Activated naive CD4-positive, alpha-beta T cell treated with anti-CD3 and anti-CD28 coated beads, Interleukin-2, amount 10 ng/mL, durations not matched to agents 7 days and 5 days (primary cell): ENCODE measurements around the gene FCGR1A.
A peak's percentile ranks its signal among the peaks of the same experiment; 100 is the strongest.
"Not testable (repeated sequence)": the region's sequence is repeated elsewhere in the genome, so short reads cannot be mapped to it uniquely, and the experiment has no call there.

Experiments
- CTCF ChIA-PET: fragments of 350-600 bp; sonication (Branson Sonifier 250); formaldehyde crosslinking; loops from one replicate; lab custom pipeline; 2021; ENCODE audit warnings: antibody characterized with exemption; lab: Charles Lee
- DNase-seq: peaks from one replicate; pipeline ENCODE4 v3.0.0-alpha.2; 2020
- H3K27ac Mint-ChIP-seq: one replicate; pipeline ENCODE4 v1.8.0; 2021; ENCODE audit warnings: mild to moderate bottlenecking, moderate library complexity, mixed read lengths
- H3K27me3 Mint-ChIP-seq: one replicate; pipeline ENCODE4 v1.8.0; 2021; ENCODE audit warnings: mild to moderate bottlenecking, mixed read lengths
- H3K36me3 Mint-ChIP-seq: one replicate; pipeline ENCODE4 v1.8.0; 2021; ENCODE audit warnings: mixed read lengths
- H3K4me1 Mint-ChIP-seq: one replicate; pipeline ENCODE4 v1.8.0; 2021; ENCODE audit warnings: mixed read lengths
- H3K4me3 Mint-ChIP-seq: one replicate; pipeline ENCODE4 v1.8.0; 2021; ENCODE audit warnings: mild to moderate bottlenecking, moderate library complexity, mixed read lengths
- H3K9me3 Mint-ChIP-seq: one replicate; pipeline ENCODE4 v1.8.0; 2021; ENCODE audit warnings: mixed read lengths

The FCGR1A gene

GRCh38 chr1:149764087-149764800 is 18.2 kb upstream of the FCGR1A start:
- H3K27ac Mint-ChIP-seq, H3K4me1 Mint-ChIP-seq, H3K27me3 Mint-ChIP-seq, H3K9me3 Mint-ChIP-seq, H3K4me3 Mint-ChIP-seq, H3K36me3 Mint-ChIP-seq, DNase-seq, CTCF ChIA-PET: not testable (repeated sequence)

- H3K27ac Mint-ChIP-seq, DNase-seq, H3K27me3 Mint-ChIP-seq, H3K4me3 Mint-ChIP-seq, H3K4me1 Mint-ChIP-seq, CTCF ChIA-PET, H3K36me3 Mint-ChIP-seq, H3K9me3 Mint-ChIP-seq: not testable (repeated sequence)
Observed at GRCh38 chr1:149766241-149766640, 16.3 kb upstream of the FCGR1A start.

- H3K27me3 Mint-ChIP-seq, H3K36me3 Mint-ChIP-seq, H3K9me3 Mint-ChIP-seq, H3K4me1 Mint-ChIP-seq, H3K27ac Mint-ChIP-seq, CTCF ChIA-PET, DNase-seq, H3K4me3 Mint-ChIP-seq: not testable (repeated sequence)
Observed at GRCh38 chr1:149769216-149769615, 13.3 kb upstream of the FCGR1A start.

- H3K27ac Mint-ChIP-seq, H3K4me1 Mint-ChIP-seq, DNase-seq, H3K9me3 Mint-ChIP-seq, H3K4me3 Mint-ChIP-seq, H3K27me3 Mint-ChIP-seq, CTCF ChIA-PET, H3K36me3 Mint-ChIP-seq: not testable (repeated sequence)
Observed at GRCh38 chr1:149770661-149771060, 11.8 kb upstream of the FCGR1A start.

GRCh38 chr1:149771653-149772425 is 10.7 kb upstream of the FCGR1A start:
- H3K27ac Mint-ChIP-seq, H3K36me3 Mint-ChIP-seq, H3K4me1 Mint-ChIP-seq, H3K4me3 Mint-ChIP-seq, CTCF ChIA-PET, DNase-seq, H3K9me3 Mint-ChIP-seq, H3K27me3 Mint-ChIP-seq: not testable (repeated sequence)

GRCh38 chr1:149775510-149776147 is 6.9 kb upstream of the FCGR1A start:
- H3K4me3 Mint-ChIP-seq, H3K9me3 Mint-ChIP-seq, H3K27me3 Mint-ChIP-seq, DNase-seq, H3K27ac Mint-ChIP-seq, CTCF ChIA-PET, H3K4me1 Mint-ChIP-seq, H3K36me3 Mint-ChIP-seq: not testable (repeated sequence)

- H3K36me3 Mint-ChIP-seq, H3K4me3 Mint-ChIP-seq, DNase-seq, CTCF ChIA-PET, H3K27me3 Mint-ChIP-seq, H3K4me1 Mint-ChIP-seq, H3K9me3 Mint-ChIP-seq, H3K27ac Mint-ChIP-seq: not testable (repeated sequence)
Observed at GRCh38 chr1:149777084-149777483, 5.4 kb upstream of the FCGR1A start.

- H3K4me3 Mint-ChIP-seq, H3K27me3 Mint-ChIP-seq, H3K27ac Mint-ChIP-seq, H3K4me1 Mint-ChIP-seq, CTCF ChIA-PET, DNase-seq, H3K36me3 Mint-ChIP-seq, H3K9me3 Mint-ChIP-seq: not testable (repeated sequence)
Observed at GRCh38 chr1:149778313-149778712, 4.2 kb upstream of the FCGR1A start.

- DNase-seq, H3K4me3 Mint-ChIP-seq, CTCF ChIA-PET, H3K36me3 Mint-ChIP-seq, H3K4me1 Mint-ChIP-seq, H3K27ac Mint-ChIP-seq, H3K27me3 Mint-ChIP-seq, H3K9me3 Mint-ChIP-seq: not testable (repeated sequence)
Observed at GRCh38 chr1:149781413-149781984, 995 bp upstream of the FCGR1A start.

- H3K9me3 Mint-ChIP-seq, DNase-seq, H3K27me3 Mint-ChIP-seq, H3K4me3 Mint-ChIP-seq, H3K27ac Mint-ChIP-seq, CTCF ChIA-PET, H3K36me3 Mint-ChIP-seq, H3K4me1 Mint-ChIP-seq: not testable (repeated sequence)
Observed at GRCh38 chr1:149783289-149783688, 795 bp downstream of the FCGR1A start.

- H3K4me1 Mint-ChIP-seq, H3K27me3 Mint-ChIP-seq, H3K36me3 Mint-ChIP-seq, H3K9me3 Mint-ChIP-seq, H3K4me3 Mint-ChIP-seq, H3K27ac Mint-ChIP-seq, CTCF ChIA-PET, DNase-seq: not testable (repeated sequence)
Observed at GRCh38 chr1:149783868-149784267, 1.4 kb downstream of the FCGR1A start.

- CTCF ChIA-PET, H3K27ac Mint-ChIP-seq, H3K27me3 Mint-ChIP-seq, DNase-seq, H3K4me1 Mint-ChIP-seq, H3K9me3 Mint-ChIP-seq, H3K36me3 Mint-ChIP-seq, H3K4me3 Mint-ChIP-seq: not testable (repeated sequence)
Observed at GRCh38 chr1:149787688-149788451, 5.4 kb downstream of the FCGR1A start.

GRCh38 chr1:149792502-149792901 is 10.0 kb downstream of the FCGR1A start:
- CTCF ChIA-PET, H3K9me3 Mint-ChIP-seq, H3K4me1 Mint-ChIP-seq, H3K27me3 Mint-ChIP-seq, H3K36me3 Mint-ChIP-seq: not testable (repeated sequence)
- Mint-ChIP-seq H3K27ac (peak overlapping the region; percentile 97), H3K4me3 (peak overlapping the region; percentile 97)
- DNase-seq = peak; percentile 65

GRCh38 chr1:149792912-149793515 is 10.5 kb downstream of the FCGR1A start:
- H3K4me1 Mint-ChIP-seq, CTCF ChIA-PET, H3K9me3 Mint-ChIP-seq, H3K27me3 Mint-ChIP-seq, H3K27ac Mint-ChIP-seq, H3K36me3 Mint-ChIP-seq: not testable (repeated sequence)
- H3K4me3 Mint-ChIP-seq = peak overlapping the region; percentile 51
- peak; percentile 82 for DNase-seq
